Activated naive CD4-positive, alpha-beta T cell treated with anti-CD3 and anti-CD28 coated beads, Interleukin-2, amount 10 ng/mL, durations not matched to agents 7 days and 5 days (primary cell): ENCODE measurements around the gene XBP1.
"Not testable (repeated sequence)": the region's sequence is repeated elsewhere in the genome, so short reads cannot be mapped to it uniquely, and the experiment has no call there.

ENCODE experiments used
- CTCF ChIA-PET: fragments of 350-600 bp; sonication (Branson Sonifier 250); formaldehyde crosslinking; loops from one replicate; lab custom pipeline; 2021; ENCODE audit warnings: antibody characterized with exemption; lab: Charles Lee
- DNase-seq: peaks from one replicate; pipeline ENCODE4 v3.0.0-alpha.2; 2020
- H3K27ac Mint-ChIP-seq: one replicate; pipeline ENCODE4 v1.8.0; 2021; ENCODE audit warnings: mild to moderate bottlenecking, moderate library complexity, mixed read lengths
- H3K27me3 Mint-ChIP-seq: one replicate; pipeline ENCODE4 v1.8.0; 2021; ENCODE audit warnings: mild to moderate bottlenecking, mixed read lengths
- H3K36me3 Mint-ChIP-seq: one replicate; pipeline ENCODE4 v1.8.0; 2021; ENCODE audit warnings: mixed read lengths
- H3K4me1 Mint-ChIP-seq: one replicate; pipeline ENCODE4 v1.8.0; 2021; ENCODE audit warnings: mixed read lengths
- H3K4me3 Mint-ChIP-seq: one replicate; pipeline ENCODE4 v1.8.0; 2021; ENCODE audit warnings: mild to moderate bottlenecking, moderate library complexity, mixed read lengths
- H3K9me3 Mint-ChIP-seq: one replicate; pipeline ENCODE4 v1.8.0; 2021; ENCODE audit warnings: mixed read lengths

XBP1 gene

GRCh38 chr22:28813772-28814518 lies 13.6 kb upstream of the XBP1 start:
- CTCF ChIA-PET = interaction anchor here (1.0 to 1.4 kb wide), 3 partner anchors 15 to 24 kb away, joined by 3 to 5 read pairs (median 4); no protein-coding TSS in a partner anchor
- no peaks in the 10 kb centered on the region for H3K27me3 Mint-ChIP-seq
- peaks cover 90% of the 10 kb centered on the region for H3K4me1 Mint-ChIP-seq

GRCh38 chr22:28812516-28812915 lies 12.1 kb upstream of the XBP1 start:
- Mint-ChIP-seq H3K9me3 (no peaks in the 10 kb centered on the region), H3K4me3 (peak overlapping the region; percentile 75), H3K27me3 (no peaks in the 10 kb centered on the region), H3K36me3 (peaks cover 54% of the 10 kb centered on the region), H3K4me1 (peaks cover 90% of the 10 kb centered on the region), H3K27ac (peak overlapping the region; percentile 99)
- DNase-seq = no peak
- CTCF ChIA-PET = interaction anchor here (0.7 to 2.8 kb wide), 6 partner anchors 10 to 39 kb away, joined by 3 to 10 read pairs (median 4); partner anchors contain the start of gene CCDC117

More at GRCh38 chr22:28813772-28814518, 13.6 kb upstream of the XBP1 start:
- Mint-ChIP-seq H3K9me3 (no peaks in the 10 kb centered on the region), H3K27ac (peak overlapping the region; percentile 99), H3K36me3 (peaks cover 48% of the 10 kb centered on the region), H3K4me3 (no peak overlapping the region)
- DNase-seq = no peak

GRCh38 chr22:28810821-28811491 lies 10.6 kb upstream of the XBP1 start:
- Mint-ChIP-seq H3K9me3 (no peaks in the 10 kb centered on the region), H3K4me3 (peak overlapping the region; percentile 75), H3K36me3 (peaks cover 56% of the 10 kb centered on the region), H3K27me3 (no peaks in the 10 kb centered on the region), H3K27ac (peak overlapping the region; percentile 99), H3K4me1 (peaks cover 88% of the 10 kb centered on the region)
- CTCF ChIA-PET = interaction anchor here (0.9 to 2.8 kb wide), 5 partner anchors 8 to 210 kb away, joined by 3 to 10 read pairs (median 7); partner anchors contain the start of gene XBP1
- DNase-seq = peak; percentile 70

GRCh38 chr22:28808716-28809355 lies 8.5 kb upstream of the XBP1 start:
- DNase-seq = no peak
- Mint-ChIP-seq H3K27ac (peak overlapping the region; percentile 71), H3K36me3 (peaks cover 49% of the 10 kb centered on the region), H3K4me3 (peak overlapping the region; percentile 13), H3K27me3 (no peaks in the 10 kb centered on the region), H3K4me1 (peaks cover 81% of the 10 kb centered on the region), H3K9me3 (no peaks in the 10 kb centered on the region)
- CTCF ChIA-PET = interaction anchor here (1.1 to 1.4 kb wide), 2 partner anchors 13 to 16 kb away, joined by 3 read pairs; no protein-coding TSS in a partner anchor

- H3K9me3 Mint-ChIP-seq, CTCF ChIA-PET, H3K27me3 Mint-ChIP-seq, H3K27ac Mint-ChIP-seq, H3K4me3 Mint-ChIP-seq, DNase-seq: not testable (repeated sequence)
- Mint-ChIP-seq H3K36me3 (peaks cover 50% of the 10 kb centered on the region), H3K4me1 (peaks cover 63% of the 10 kb centered on the region)
Observed at GRCh38 chr22:28805426-28805825, 5.1 kb upstream of the XBP1 start.

GRCh38 chr22:28802595-28803123 lies 2.3 kb upstream of the XBP1 start:
- CTCF ChIA-PET = interaction anchor here (1.0 to 4.1 kb wide), 6 partner anchors 8 to 26 kb away, joined by 3 to 34 read pairs (median 4); no protein-coding TSS in a partner anchor
- H3K36me3 Mint-ChIP-seq = peaks cover 57% of the 10 kb centered on the region
- H3K27ac Mint-ChIP-seq = peak overlapping the region; percentile 91
- peaks cover 42% of the 10 kb centered on the region for H3K4me1 Mint-ChIP-seq
- peak; percentile 30 for DNase-seq
- peaks cover 3% of the 10 kb centered on the region for H3K27me3 Mint-ChIP-seq
- H3K4me3 Mint-ChIP-seq = peak overlapping the region; percentile 84
- H3K9me3 Mint-ChIP-seq = no peaks in the 10 kb centered on the region

- peaks cover 61% of the 10 kb centered on the region for H3K36me3 Mint-ChIP-seq
- H3K4me3 Mint-ChIP-seq = peak overlapping the region; percentile 84
- H3K4me1 Mint-ChIP-seq = peaks cover 44% of the 10 kb centered on the region
- peak; percentile 41 for DNase-seq
- H3K27ac Mint-ChIP-seq = peak overlapping the region; percentile 91
- peaks cover 3% of the 10 kb centered on the region for H3K27me3 Mint-ChIP-seq
- CTCF ChIA-PET = interaction anchor here (1.2 to 4.1 kb wide), 5 partner anchors 9 to 27 kb away, joined by 3 to 34 read pairs (median 7); no protein-coding TSS in a partner anchor
- H3K9me3 Mint-ChIP-seq = no peaks in the 10 kb centered on the region
Observed at GRCh38 chr22:28801845-28802594, 1.7 kb upstream of the XBP1 start.

- H3K36me3 Mint-ChIP-seq = peaks cover 72% of the 10 kb centered on the region
- H3K9me3 Mint-ChIP-seq = no peaks in the 10 kb centered on the region
- H3K4me1 Mint-ChIP-seq = peaks cover 52% of the 10 kb centered on the region
- peak overlapping the region; percentile 84 for H3K4me3 Mint-ChIP-seq
- CTCF ChIA-PET = interaction anchor here (0.6 to 3.1 kb wide), 6 partner anchors 9 to 30 kb away, joined by 3 to 18 read pairs (median 6); no protein-coding TSS in a partner anchor
- peak overlapping the region; percentile 89 for H3K27ac Mint-ChIP-seq
- H3K27me3 Mint-ChIP-seq = peaks cover 3% of the 10 kb centered on the region
- no peak for DNase-seq
Observed at GRCh38 chr22:28799606-28800307, 612 bp downstream of the XBP1 start.

- H3K4me1 Mint-ChIP-seq = peaks cover 54% of the 10 kb centered on the region
- CTCF ChIA-PET = interaction anchor here (0.6 to 3.1 kb wide), 5 partner anchors 9 to 30 kb away, joined by 3 to 18 read pairs (median 5); no protein-coding TSS in a partner anchor
- DNase-seq = peak; percentile 44
- peaks cover 73% of the 10 kb centered on the region for H3K36me3 Mint-ChIP-seq
- H3K27ac Mint-ChIP-seq = peak overlapping the region; percentile 89
- H3K4me3 Mint-ChIP-seq = peak overlapping the region; percentile 84
- H3K27me3 Mint-ChIP-seq = peaks cover 3% of the 10 kb centered on the region
- H3K9me3 Mint-ChIP-seq = no peaks in the 10 kb centered on the region
Observed at GRCh38 chr22:28798810-28799605, 1.4 kb downstream of the XBP1 start.

- Mint-ChIP-seq H3K4me3 (peak overlapping the region; percentile 84), H3K4me1 (peaks cover 65% of the 10 kb centered on the region), H3K27ac (peak overlapping the region; percentile 80), H3K36me3 (peaks cover 74% of the 10 kb centered on the region), H3K27me3 (peaks cover 3% of the 10 kb centered on the region), H3K9me3 (no peaks in the 10 kb centered on the region)
- CTCF ChIA-PET = interaction anchor here (0.9 to 3.0 kb wide), 2 partner anchors 20 to 33 kb away, joined by 3 to 16 read pairs; no protein-coding TSS in a partner anchor
- no peak for DNase-seq
Observed at GRCh38 chr22:28795932-28796856, 4.2 kb downstream of the XBP1 start.

GRCh38 chr22:28795071-28795693 lies 5.2 kb downstream of the XBP1 start:
- no peak overlapping the region for H3K27ac Mint-ChIP-seq
- no peaks in the 10 kb centered on the region for H3K9me3 Mint-ChIP-seq
- peaks cover 71% of the 10 kb centered on the region for H3K36me3 Mint-ChIP-seq
- H3K4me1 Mint-ChIP-seq = peaks cover 75% of the 10 kb centered on the region
- H3K4me3 Mint-ChIP-seq = peak overlapping the region; percentile 84
- CTCF ChIA-PET = interaction anchor here (1.0 to 3.0 kb wide), 3 partner anchors 20 to 194 kb away, joined by 3 to 16 read pairs (median 3); no protein-coding TSS in a partner anchor
- H3K27me3 Mint-ChIP-seq = no peaks in the 10 kb centered on the region
- DNase-seq = no peak
